ENCODE results near the gene C7. TPM values are rescaled to one million over a fixed set of nuclear protein-coding genes. Genes with fewer than 3 reads are reported as not detected.

The C7 gene
- total RNA-seq, 1 experiment from 2014 or later = not detected

- ChIA-PET POLR2A (interaction anchor here (0.6 kb wide), 1 partner anchor 69 kb away, joined by 3 read pairs; no protein-coding TSS in a partner anchor), CTCF (interaction anchor here (0.6 kb wide), 1 partner anchor 689 kb away, joined by 3 read pairs; no protein-coding TSS in a partner anchor)
- intact Hi-C loops (cut with micrococcal nuclease) = no loop called here
- TF ChIP-seq CTCF (IDR thresholded peaks at IDR 0.05; ENCODE audit: unreplicated experiment) = no peak
- Mint-ChIP-seq H3K4me3 (ENCODE audit: unreplicated experiment) (no peak overlapping the region), H3K27ac (ENCODE audit: low read depth, unreplicated experiment) (no peak overlapping the region), H3K36me3 (ENCODE audit: insufficient read depth, unreplicated experiment) (no peaks in the 10 kb centered on the region), H3K9me3 (ENCODE audit: unreplicated experiment) (no peaks in the 10 kb centered on the region), H3K4me1 (ENCODE audit: insufficient read depth, unreplicated experiment) (peaks cover 10% of the 10 kb centered on the region), H3K27me3 (ENCODE audit: insufficient read depth, unreplicated experiment) (no peaks in the 10 kb centered on the region)
- peak; percentile 17 for DNase-seq (ENCODE audit: unreplicated experiment)
- no TSS peak for BruUV-seq (replicated peaks)
These were observed 86.7 kb downstream of the C7 start for GRCh38 chr5:40995801-40996586.

DNA sequence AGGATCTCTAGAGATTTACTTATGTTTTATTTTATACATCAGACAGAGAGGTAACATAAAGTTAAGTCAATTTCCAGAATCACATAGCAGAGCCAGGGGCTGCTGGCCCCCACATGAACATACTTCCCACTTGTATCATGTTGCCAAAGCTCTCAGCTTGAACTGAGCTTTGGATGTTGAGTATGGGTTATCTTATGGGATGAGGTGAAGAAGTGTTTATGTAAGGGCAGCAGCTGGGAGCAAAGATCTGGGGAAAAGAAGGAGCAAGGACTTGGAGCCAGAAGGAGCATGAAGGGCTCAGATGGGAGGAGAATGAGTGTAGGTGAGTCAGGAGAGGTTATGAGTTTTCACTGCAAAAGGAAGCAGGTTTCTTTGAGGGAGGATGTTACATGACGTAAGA lies 89.8 kb downstream of the C7 start:
- no TSS peak for BruUV-seq (replicated peaks)
- H3K27ac Mint-ChIP-seq (ENCODE audit: low read depth, unreplicated experiment) = no peak overlapping the region

DNA sequence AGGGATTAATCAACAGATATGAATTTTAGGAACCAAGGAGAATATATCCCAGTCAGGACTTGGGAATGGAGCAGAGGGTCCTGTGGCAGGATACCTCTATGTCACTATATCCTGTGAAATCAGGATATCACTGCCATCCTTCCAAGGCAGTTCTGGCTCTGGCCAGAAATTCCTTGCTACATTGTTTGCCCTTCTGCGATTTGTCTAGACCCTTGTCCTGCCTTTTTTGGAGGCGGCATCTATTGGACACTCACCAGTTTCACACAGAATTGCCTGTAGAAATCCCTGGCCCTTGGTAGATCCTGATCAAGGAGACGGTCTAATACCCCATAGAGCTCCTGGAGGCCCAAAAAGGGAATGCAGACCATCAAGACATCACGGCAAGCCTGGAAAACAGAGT lies 90.7 kb downstream of the C7 start:
- POLR2A ChIA-PET = no interaction called here
- CTCF ChIA-PET = no interaction called here

More for the DNA sequence above, 89.8 kb downstream of the C7 start:
- ChIA-PET CTCF (interaction anchor here (0.5 kb wide), 1 partner anchor 11 kb away, joined by 3 read pairs; no protein-coding TSS in a partner anchor), POLR2A (no interaction called here)
- Mint-ChIP-seq H3K4me1 (ENCODE audit: insufficient read depth, unreplicated experiment) (no peaks in the 10 kb centered on the region), H3K9me3 (ENCODE audit: unreplicated experiment) (no peaks in the 10 kb centered on the region), H3K27me3 (ENCODE audit: insufficient read depth, unreplicated experiment) (no peaks in the 10 kb centered on the region), H3K36me3 (ENCODE audit: insufficient read depth, unreplicated experiment) (no peaks in the 10 kb centered on the region), H3K4me3 (ENCODE audit: unreplicated experiment) (no peak overlapping the region)
- DNase-seq (ENCODE audit: unreplicated experiment) = no peak
- intact Hi-C loops (cut with micrococcal nuclease) = no loop called here
- TF ChIP-seq CTCF (IDR thresholded peaks at IDR 0.05; ENCODE audit: unreplicated experiment) = no peak

More for the DNA sequence above, 90.7 kb downstream of the C7 start:
- Mint-ChIP-seq H3K4me3 (ENCODE audit: unreplicated experiment) (no peak overlapping the region), H3K9me3 (ENCODE audit: unreplicated experiment) (no peaks in the 10 kb centered on the region), H3K36me3 (ENCODE audit: insufficient read depth, unreplicated experiment) (no peaks in the 10 kb centered on the region), H3K27ac (ENCODE audit: low read depth, unreplicated experiment) (no peak overlapping the region), H3K27me3 (ENCODE audit: insufficient read depth, unreplicated experiment) (no peaks in the 10 kb centered on the region), H3K4me1 (ENCODE audit: insufficient read depth, unreplicated experiment) (no peaks in the 10 kb centered on the region)
- intact Hi-C loops (cut with micrococcal nuclease) = no loop called here
- DNase-seq (ENCODE audit: unreplicated experiment) = no peak
- no TSS peak for BruUV-seq (replicated peaks)
- TF ChIP-seq CTCF (IDR thresholded peaks at IDR 0.05; ENCODE audit: unreplicated experiment) = no peak

Measured in MCF 10A (cell line).